MCF 10A (cell line): ENCODE data around the gene TSKS. TPM values are rescaled to one million over a fixed set of nuclear protein-coding genes. Genes with fewer than 3 reads are reported as not detected.

ENCODE experiments used
- Bru-seq: library from RNA; stranded (reverse); fragments of 400-500 nt; gene quantifications from one replicate; lab custom pipeline; 2021; lab: Mats Ljungman, UMichigan
- BruChase-seq, 2 experiments: library from RNA; stranded (reverse); fragments of 400-500 nt; gene quantifications; one replicate each; lab custom pipeline; 2021; lab: Mats Ljungman, UMichigan
- BruUV-seq: library from RNA; stranded (reverse); fragments of 400-500 nt; replicated peaks from 2 replicates; lab custom pipeline; 2021; lab: Mats Ljungman, UMichigan
- CTCF ChIA-PET: fragments of 300-600 bp; sonication (Branson Sonifier 250); formaldehyde crosslinking; extraction: SDS; loops from one replicate; lab custom pipeline; 2021; ENCODE audit warnings: antibody characterized with exemption, inconsistent platforms; lab: Yijun Ruan, JAX
- POLR2A ChIA-PET: fragments of 300-600, 350-650 bp; sonication (Branson Sonifier 250); formaldehyde crosslinking; extraction: SDS; loops from one replicate; lab custom pipeline; 2020; ENCODE audit warnings: antibody characterized with exemption, inconsistent platforms; lab: Yijun Ruan, JAX
- DNase-seq: peaks from one replicate; pipeline ENCODE4 v3.0.0-alpha.2; 2018; ENCODE audit not compliant: unreplicated experiment
- H3K27ac Mint-ChIP-seq: one replicate; pipeline ENCODE4 v1.8.0; 2022; ENCODE audit warnings: mild to moderate bottlenecking, low read depth, mixed read lengths; ENCODE audit not compliant: unreplicated experiment
- H3K27me3 Mint-ChIP-seq: one replicate; pipeline ENCODE4 v1.8.0; 2022; ENCODE audit warnings: mixed read lengths; ENCODE audit not compliant: insufficient read depth, unreplicated experiment
- H3K36me3 Mint-ChIP-seq: one replicate; pipeline ENCODE4 v1.8.0; 2022; ENCODE audit warnings: mild to moderate bottlenecking, moderate library complexity, mixed read lengths; ENCODE audit not compliant: insufficient read depth, unreplicated experiment
- H3K4me1 Mint-ChIP-seq: one replicate; pipeline ENCODE4 v1.8.0; 2022; ENCODE audit warnings: mixed read lengths; ENCODE audit not compliant: insufficient read depth, unreplicated experiment
- H3K4me3 Mint-ChIP-seq: one replicate; pipeline ENCODE4 v1.8.0; 2022; ENCODE audit warnings: mild to moderate bottlenecking, moderate library complexity, mixed read lengths; ENCODE audit not compliant: unreplicated experiment
- H3K9me3 Mint-ChIP-seq: one replicate; pipeline ENCODE4 v1.8.0; 2022; ENCODE audit warnings: mixed read lengths; ENCODE audit not compliant: unreplicated experiment
- intact Hi-C: fragments of 100-400 bp; cut with micrococcal nuclease; formaldehyde crosslinking; loops from 2 replicates; pipeline ENCODE4 v1.14.1; 2022
- long read RNA-seq: library from polyadenylated mRNA; stranded (forward); transcript quantifications from one replicate; pipeline ENCODE4 v2.0.0, GENCODE V29; 2022
- total RNA-seq: library from RNA; stranded (reverse); gene quantifications from 2 replicates; pipeline ENCODE4 v1.2.3, GENCODE V29; 2022
- TF ChIP-seq, protein P1 (sequence below): fragments of 200-600 bp; IDR thresholded peaks from one replicate; pipeline ENCODE4 v1.8.0; 2022; ENCODE audit warnings: antibody characterized with exemption, mild to moderate bottlenecking; ENCODE audit not compliant: unreplicated experiment

The TSKS gene, protein sequence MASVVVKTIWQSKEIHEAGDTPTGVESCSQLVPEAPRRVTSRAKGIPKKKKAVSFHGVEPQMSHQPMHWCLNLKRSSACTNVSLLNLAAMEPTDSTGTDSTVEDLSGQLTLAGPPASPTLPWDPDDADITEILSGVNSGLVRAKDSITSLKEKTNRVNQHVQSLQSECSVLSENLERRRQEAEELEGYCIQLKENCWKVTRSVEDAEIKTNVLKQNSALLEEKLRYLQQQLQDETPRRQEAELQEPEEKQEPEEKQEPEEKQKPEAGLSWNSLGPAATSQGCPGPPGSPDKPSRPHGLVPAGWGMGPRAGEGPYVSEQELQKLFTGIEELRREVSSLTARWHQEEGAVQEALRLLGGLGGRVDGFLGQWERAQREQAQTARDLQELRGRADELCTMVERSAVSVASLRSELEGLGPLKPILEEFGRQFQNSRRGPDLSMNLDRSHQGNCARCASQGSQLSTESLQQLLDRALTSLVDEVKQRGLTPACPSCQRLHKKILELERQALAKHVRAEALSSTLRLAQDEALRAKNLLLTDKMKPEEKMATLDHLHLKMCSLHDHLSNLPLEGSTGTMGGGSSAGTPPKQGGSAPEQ
- total RNA-seq = not detected in 2 replicates
- not detected for Bru-seq, nascent RNA
- BruChase-seq, experiment 1, labeled RNA remaining after a 6-hour chase = not detected
- not detected for BruChase-seq, experiment 2, labeled RNA remaining after a 2-hour chase
- long read RNA-seq = 0 reads

GRCh38 chr19:49763230-49763629, at the start of gene TSKS:
TSS of gene TSKS (minus strand) at chr19:49763306. CDS start at chr19:49763247, 59 bp downstream.
- Mint-ChIP-seq H3K27me3 (no peaks in the 10 kb centered on the region), H3K4me3 (no peak within 1 kb of the TSS), H3K36me3 (peaks cover 7% of the 10 kb centered on the region), H3K4me1 (peaks cover 15% of the 10 kb centered on the region), H3K9me3 (no peaks in the 10 kb centered on the region), H3K27ac (peak within 1 kb of the TSS; percentile 87)
- TF ChIP-seq, protein P1, sequence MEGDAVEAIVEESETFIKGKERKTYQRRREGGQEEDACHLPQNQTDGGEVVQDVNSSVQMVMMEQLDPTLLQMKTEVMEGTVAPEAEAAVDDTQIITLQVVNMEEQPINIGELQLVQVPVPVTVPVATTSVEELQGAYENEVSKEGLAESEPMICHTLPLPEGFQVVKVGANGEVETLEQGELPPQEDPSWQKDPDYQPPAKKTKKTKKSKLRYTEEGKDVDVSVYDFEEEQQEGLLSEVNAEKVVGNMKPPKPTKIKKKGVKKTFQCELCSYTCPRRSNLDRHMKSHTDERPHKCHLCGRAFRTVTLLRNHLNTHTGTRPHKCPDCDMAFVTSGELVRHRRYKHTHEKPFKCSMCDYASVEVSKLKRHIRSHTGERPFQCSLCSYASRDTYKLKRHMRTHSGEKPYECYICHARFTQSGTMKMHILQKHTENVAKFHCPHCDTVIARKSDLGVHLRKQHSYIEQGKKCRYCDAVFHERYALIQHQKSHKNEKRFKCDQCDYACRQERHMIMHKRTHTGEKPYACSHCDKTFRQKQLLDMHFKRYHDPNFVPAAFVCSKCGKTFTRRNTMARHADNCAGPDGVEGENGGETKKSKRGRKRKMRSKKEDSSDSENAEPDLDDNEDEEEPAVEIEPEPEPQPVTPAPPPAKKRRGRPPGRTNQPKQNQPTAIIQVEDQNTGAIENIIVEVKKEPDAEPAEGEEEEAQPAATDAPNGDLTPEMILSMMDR = no peak
- POLR2A ChIA-PET = interaction anchor here (0.6 kb wide), 2 partner anchors 56 to 109 kb away, joined by 3 read pairs; no protein-coding TSS in a partner anchor
- CTCF ChIA-PET = interaction anchor here (0.5 to 0.7 kb wide), 2 partner anchors 113 to 122 kb away, joined by 3 read pairs; no protein-coding TSS in a partner anchor
- DNase-seq = no peak
- intact Hi-C loops = no loop called here
- no TSS peak for BruUV-seq

DNA sequence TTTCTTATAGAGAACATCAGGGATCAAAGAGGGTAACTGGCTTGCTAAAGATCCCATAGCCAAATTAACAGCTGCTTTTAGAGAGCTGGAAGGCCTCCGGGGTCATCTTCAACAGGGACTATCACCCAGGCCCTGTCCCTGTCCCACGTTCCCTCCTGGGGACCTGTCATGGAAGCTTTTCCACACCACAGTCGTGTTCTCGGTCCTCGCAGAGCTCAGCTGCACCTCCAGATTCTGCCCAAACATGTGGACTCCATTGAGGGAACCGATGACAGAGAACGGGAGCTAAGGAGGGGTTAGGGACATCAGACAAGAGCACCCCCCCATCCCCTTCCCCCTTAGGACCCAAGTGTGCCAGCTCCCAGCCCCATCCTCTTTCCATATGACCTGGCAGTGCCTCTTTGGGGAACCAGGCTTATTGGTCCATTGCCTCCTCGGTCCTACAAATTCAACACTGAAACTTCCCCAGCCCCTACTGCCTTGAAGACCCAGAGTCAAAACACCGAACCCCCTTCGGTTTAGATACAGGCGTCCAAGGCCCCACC, 49.4 kb upstream of the TSKS start:
- intact Hi-C loops = no loop called here
- Mint-ChIP-seq H3K36me3 (peaks cover 17% of the 10 kb centered on the region), H3K27me3 (no peaks in the 10 kb centered on the region), H3K4me3 (peak overlapping the region; percentile 92), H3K27ac (peak overlapping the region; percentile 99), H3K4me1 (peaks cover 9% of the 10 kb centered on the region), H3K9me3 (no peaks in the 10 kb centered on the region)
- ChIA-PET POLR2A (interaction anchor here (1.0 to 2.9 kb wide), 10 partner anchors 8 to 325 kb away, joined by 3 to 32 read pairs (median 6); partner anchors contain the start of genes AKT1S1, AP2A1, PTOV1 and RPL13A), CTCF (interaction anchor here (0.5 kb wide), 1 partner anchor 68 kb away, joined by 3 read pairs; no protein-coding TSS in a partner anchor)
- BruUV-seq = no TSS peak
- TF ChIP-seq, protein P1 = no peak
- no peak for DNase-seq

DNA sequence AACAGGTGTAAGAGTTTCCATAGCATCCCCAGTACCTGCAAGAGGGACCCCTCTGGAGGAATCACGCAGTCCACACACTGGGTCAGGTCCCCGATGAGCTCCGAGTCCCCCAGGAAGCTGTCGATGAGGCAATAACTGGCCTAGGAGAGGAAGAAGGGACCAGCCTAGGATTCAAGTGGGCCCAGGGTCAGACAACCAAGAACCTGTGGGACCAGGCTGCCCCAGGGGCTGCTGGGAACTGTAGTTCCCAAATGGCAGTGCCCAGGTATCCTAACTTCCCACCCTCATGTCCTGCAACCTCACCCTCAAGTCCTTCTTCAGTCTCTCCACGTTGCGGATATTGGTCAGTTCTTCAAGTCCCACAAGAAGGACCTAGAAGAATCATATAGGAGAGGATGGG, 48.2 kb upstream of the TSKS start:
- Mint-ChIP-seq H3K4me1 (peaks cover 11% of the 10 kb centered on the region), H3K27me3 (no peaks in the 10 kb centered on the region), H3K4me3 (peak overlapping the region; percentile 92), H3K27ac (no peak overlapping the region), H3K9me3 (peaks cover 3% of the 10 kb centered on the region), H3K36me3 (peaks cover 14% of the 10 kb centered on the region)
- intact Hi-C loops = no loop called here
- CTCF ChIA-PET = interaction anchor here (0.9 kb wide), 1 partner anchor 237 kb away, joined by 4 read pairs; no protein-coding TSS in a partner anchor
- POLR2A ChIA-PET = interaction anchor here (0.6 to 2.9 kb wide), 3 partner anchors 8 to 46 kb away, joined by 4 to 32 read pairs (median 6); partner anchors contain the start of gene AP2A1
- DNase-seq = no peak
- no TSS peak for BruUV-seq
- TF ChIP-seq, protein P1 = no peak
